NT2/D1 (cell line): Measurements from ENCODE around the gene NUBP2.

Source experiments
- DNase-seq: peaks from one replicate; pipeline ENCODE4 v3.0.0-alpha.2; 2011; ENCODE audit warnings: low read depth, low spot score
- H3K27me3 ChIP-seq: 2 replicates; pipeline ENCODE4 v1.6.0; 2011; ENCODE audit warnings: mild to moderate bottlenecking; ENCODE audit not compliant: insufficient read length, insufficient read depth
- H3K36me3 ChIP-seq: 2 replicates; pipeline ENCODE4 v1.6.1; 2011; ENCODE audit warnings: mild to moderate bottlenecking, low read length, mixed read lengths; ENCODE audit not compliant: insufficient read depth, insufficient read length
- H3K4me1 ChIP-seq: 2 replicates; pipeline ENCODE4 v1.5.1; 2011; ENCODE audit not compliant: insufficient read depth, insufficient read length
- H3K4me3 ChIP-seq: 2 replicates; pipeline ENCODE4 v1.5.1; 2011; ENCODE audit warnings: low read depth; ENCODE audit not compliant: insufficient read length
- H3K9ac ChIP-seq: 2 replicates; pipeline ENCODE4 v1.6.0; 2011; ENCODE audit warnings: low read depth; ENCODE audit not compliant: insufficient read length
- H3K9me3 ChIP-seq: 2 replicates; pipeline ENCODE4 v1.5.1; 2011; ENCODE audit warnings: mild to moderate bottlenecking, low read length; ENCODE audit not compliant: insufficient read depth
- SUZ12 ChIP-seq: IDR thresholded peaks from 2 replicates; pipeline ENCODE4 v1.6.1; 2011; ENCODE audit not compliant: insufficient read length, insufficient read depth; ENCODE audit errors: extremely low read depth
- YY1 ChIP-seq: IDR thresholded peaks from 2 replicates; pipeline ENCODE4 v1.6.1; 2011; ENCODE audit not compliant: insufficient read length, insufficient read depth
- ZNF274 ChIP-seq: IDR thresholded peaks from 2 replicates; pipeline ENCODE4 v1.6.1; 2011; ENCODE audit warnings: mild to moderate bottlenecking, low read depth, low read length

The NUBP2 gene

GRCh38 chr16:1743376-1744337 is 39.1 kb upstream of the NUBP2 start:
- DNase-seq, result no peak

GRCh38 chr16:1744338-1744840 is 38.4 kb upstream of the NUBP2 start:
- Histone ChIP-seq H3K9me3 (peaks cover 4% of the 10 kb centered on the region; the same call in 1 of the 2 replicates), H3K27me3 (no peaks in the 10 kb centered on the region), H3K36me3 (peaks cover 62% of the 10 kb centered on the region), H3K4me3 (no peak overlapping the region), H3K9ac (peak overlapping the region; percentile 36), H3K4me1 (peaks cover 29% of the 10 kb centered on the region)
- no peak for TF ChIP-seq ZNF274
- TF ChIP-seq SUZ12, result no peak
- no peak for TF ChIP-seq YY1
- no peak for DNase-seq

More at GRCh38 chr16:1743376-1744337, 39.1 kb upstream of the NUBP2 start:
- Histone ChIP-seq H3K4me3 (no peak overlapping the region), H3K36me3 (peaks cover 58% of the 10 kb centered on the region), H3K9me3 (peaks cover 11% of the 10 kb centered on the region), H3K27me3 (no peaks in the 10 kb centered on the region), H3K9ac (peak overlapping the region; percentile 36), H3K4me1 (peaks cover 29% of the 10 kb centered on the region)
- TF ChIP-seq YY1 (no peak), SUZ12 (no peak), ZNF274 (no peak)

- Histone ChIP-seq H3K9me3 (no peaks in the 10 kb centered on the region), H3K4me1 (peaks cover 29% of the 10 kb centered on the region), H3K27me3 (no peaks in the 10 kb centered on the region), H3K4me3 (no peak overlapping the region), H3K36me3 (peaks cover 64% of the 10 kb centered on the region), H3K9ac (peak overlapping the region; percentile 74)
- DNase-seq, result no peak
- TF ChIP-seq YY1 (no peak), ZNF274 (no peak), SUZ12 (no peak)
Observed at GRCh38 chr16:1745181-1745899, 37.4 kb upstream of the NUBP2 start.

- Histone ChIP-seq H3K4me1 (peaks cover 29% of the 10 kb centered on the region), H3K36me3 (peaks cover 57% of the 10 kb centered on the region), H3K4me3 (no peak overlapping the region), H3K27me3 (no peaks in the 10 kb centered on the region), H3K9ac (peak overlapping the region; percentile 74), H3K9me3 (no peaks in the 10 kb centered on the region)
- peak; percentile 77 for DNase-seq
- TF ChIP-seq SUZ12, result no peak
- TF ChIP-seq ZNF274, result no peak
- TF ChIP-seq YY1, result no peak
Observed at GRCh38 chr16:1745900-1746692, 36.7 kb upstream of the NUBP2 start.

- Histone ChIP-seq H3K27me3 (no peaks in the 10 kb centered on the region), H3K36me3 (peaks cover 58% of the 10 kb centered on the region), H3K9ac (peak overlapping the region; percentile 74), H3K4me3 (no peak overlapping the region), H3K9me3 (no peaks in the 10 kb centered on the region), H3K4me1 (peaks cover 29% of the 10 kb centered on the region)
- TF ChIP-seq ZNF274 (no peak), YY1 (no peak), SUZ12 (no peak)
- no peak for DNase-seq
Observed at GRCh38 chr16:1746693-1747195, 36.0 kb upstream of the NUBP2 start.

- Histone ChIP-seq H3K4me3 (no peak overlapping the region), H3K27me3 (no peaks in the 10 kb centered on the region), H3K4me1 (peaks cover 29% of the 10 kb centered on the region), H3K36me3 (peaks cover 64% of the 10 kb centered on the region), H3K9me3 (no peaks in the 10 kb centered on the region), H3K9ac (no peak overlapping the region)
- no peak for DNase-seq
- TF ChIP-seq YY1 (no peak), ZNF274 (no peak), SUZ12 (no peak)
Observed at GRCh38 chr16:1747934-1748333, 34.8 kb upstream of the NUBP2 start.
